ENCODE data around the gene C3orf22.
"Not testable (repeated sequence)": the region's sequence is repeated elsewhere in the genome, so short reads cannot be mapped to it uniquely, and the experiment has no call there.

The C3orf22 gene

GRCh38 chr3:126540342-126540849 is 18.3 kb downstream of the C3orf22 start:
- Mint-ChIP-seq H3K4me1 (no peaks in the 10 kb centered on the region), H3K27me3 (peaks cover 5% of the 10 kb centered on the region), H3K27ac (no peak overlapping the region), H3K36me3 (no peaks in the 10 kb centered on the region), H3K4me3 (no peak overlapping the region), H3K9me3 (no peaks in the 10 kb centered on the region)

- H3K27ac Mint-ChIP-seq: no peak overlapping the region
- H3K27me3 Mint-ChIP-seq: peaks cover 5% of the 10 kb centered on the region
- no peaks in the 10 kb centered on the region for H3K9me3 Mint-ChIP-seq
- no peak overlapping the region for H3K4me3 Mint-ChIP-seq
- H3K4me1 Mint-ChIP-seq: no peaks in the 10 kb centered on the region
- no peaks in the 10 kb centered on the region for H3K36me3 Mint-ChIP-seq
Observed at GRCh38 chr3:126539558-126540250, 19.0 kb downstream of the C3orf22 start.

GRCh38 chr3:126538966-126539365 is 19.8 kb downstream of the C3orf22 start:
- H3K4me1 Mint-ChIP-seq: no peaks in the 10 kb centered on the region
- H3K36me3 Mint-ChIP-seq: no peaks in the 10 kb centered on the region
- no peaks in the 10 kb centered on the region for H3K9me3 Mint-ChIP-seq
- H3K4me3 Mint-ChIP-seq: no peak overlapping the region
- peaks cover 9% of the 10 kb centered on the region for H3K27me3 Mint-ChIP-seq
- no peak overlapping the region for H3K27ac Mint-ChIP-seq

GRCh38 chr3:126538316-126538715 is 20.4 kb downstream of the C3orf22 start:
- Mint-ChIP-seq H3K9me3 (no peaks in the 10 kb centered on the region), H3K4me1 (no peaks in the 10 kb centered on the region), H3K36me3 (no peaks in the 10 kb centered on the region), H3K27ac (no peak overlapping the region), H3K27me3 (peaks cover 14% of the 10 kb centered on the region), H3K4me3 (no peak overlapping the region)

- no peak overlapping the region for H3K4me3 Mint-ChIP-seq
- no peaks in the 10 kb centered on the region for H3K36me3 Mint-ChIP-seq
- no peaks in the 10 kb centered on the region for H3K4me1 Mint-ChIP-seq
- H3K27me3 Mint-ChIP-seq: peaks cover 14% of the 10 kb centered on the region
- no peaks in the 10 kb centered on the region for H3K9me3 Mint-ChIP-seq
- H3K27ac Mint-ChIP-seq: no peak overlapping the region
Observed at GRCh38 chr3:126537730-126538281, 20.9 kb downstream of the C3orf22 start.

GRCh38 chr3:126537116-126537729 is 21.5 kb downstream of the C3orf22 start:
- H3K27me3 Mint-ChIP-seq: peaks cover 14% of the 10 kb centered on the region
- no peak overlapping the region for H3K4me3 Mint-ChIP-seq
- H3K4me1 Mint-ChIP-seq: no peaks in the 10 kb centered on the region
- no peak overlapping the region for H3K27ac Mint-ChIP-seq
- H3K9me3 Mint-ChIP-seq: no peaks in the 10 kb centered on the region
- H3K36me3 Mint-ChIP-seq: no peaks in the 10 kb centered on the region

- Mint-ChIP-seq H3K4me3 (no peak overlapping the region), H3K9me3 (no peaks in the 10 kb centered on the region), H3K4me1 (no peaks in the 10 kb centered on the region), H3K27ac (no peak overlapping the region), H3K36me3 (no peaks in the 10 kb centered on the region), H3K27me3 (peaks cover 13% of the 10 kb centered on the region)
Observed at GRCh38 chr3:126536126-126536525, 22.6 kb downstream of the C3orf22 start.

GRCh38 chr3:126535636-126536035 is 23.1 kb downstream of the C3orf22 start:
- no peaks in the 10 kb centered on the region for H3K36me3 Mint-ChIP-seq
- no peak overlapping the region for H3K4me3 Mint-ChIP-seq
- no peaks in the 10 kb centered on the region for H3K9me3 Mint-ChIP-seq
- no peaks in the 10 kb centered on the region for H3K4me1 Mint-ChIP-seq
- no peak overlapping the region for H3K27ac Mint-ChIP-seq
- H3K27me3 Mint-ChIP-seq: peaks cover 11% of the 10 kb centered on the region

- H3K4me1 Mint-ChIP-seq, H3K4me3 Mint-ChIP-seq, H3K27ac Mint-ChIP-seq, H3K27me3 Mint-ChIP-seq, H3K9me3 Mint-ChIP-seq, H3K36me3 Mint-ChIP-seq: not testable (repeated sequence)
Observed at GRCh38 chr3:126534716-126535115, 24.0 kb downstream of the C3orf22 start.

GRCh38 chr3:126533506-126533905 is 25.2 kb downstream of the C3orf22 start:
- Mint-ChIP-seq H3K4me1 (no peaks in the 10 kb centered on the region), H3K27ac (peak overlapping the region; percentile 32), H3K36me3 (no peaks in the 10 kb centered on the region), H3K4me3 (no peak overlapping the region), H3K9me3 (no peaks in the 10 kb centered on the region), H3K27me3 (peaks cover 9% of the 10 kb centered on the region)

- no peak overlapping the region for H3K4me3 Mint-ChIP-seq
- no peak overlapping the region for H3K27ac Mint-ChIP-seq
- H3K36me3 Mint-ChIP-seq: no peaks in the 10 kb centered on the region
- no peaks in the 10 kb centered on the region for H3K9me3 Mint-ChIP-seq
- no peaks in the 10 kb centered on the region for H3K4me1 Mint-ChIP-seq
- H3K27me3 Mint-ChIP-seq: peaks cover 11% of the 10 kb centered on the region
Observed at GRCh38 chr3:126531051-126531330, 27.7 kb downstream of the C3orf22 start.

GRCh38 chr3:126530171-126531050 is 28.3 kb downstream of the C3orf22 start:
- Mint-ChIP-seq H3K27me3 (peaks cover 13% of the 10 kb centered on the region), H3K27ac (no peak overlapping the region), H3K4me1 (no peaks in the 10 kb centered on the region), H3K36me3 (no peaks in the 10 kb centered on the region), H3K4me3 (no peak overlapping the region), H3K9me3 (no peaks in the 10 kb centered on the region)

- Mint-ChIP-seq H3K9me3 (no peaks in the 10 kb centered on the region), H3K4me3 (no peak overlapping the region), H3K4me1 (no peaks in the 10 kb centered on the region), H3K36me3 (no peaks in the 10 kb centered on the region), H3K27ac (no peak overlapping the region), H3K27me3 (peaks cover 13% of the 10 kb centered on the region)
Observed at GRCh38 chr3:126529585-126530170, 29.1 kb downstream of the C3orf22 start.

- Mint-ChIP-seq H3K9me3 (no peaks in the 10 kb centered on the region), H3K27me3 (peaks cover 10% of the 10 kb centered on the region), H3K36me3 (no peaks in the 10 kb centered on the region), H3K27ac (no peak overlapping the region), H3K4me1 (no peaks in the 10 kb centered on the region), H3K4me3 (no peak overlapping the region)
Observed at GRCh38 chr3:126528800-126529541, 29.8 kb downstream of the C3orf22 start.

- H3K4me3 Mint-ChIP-seq: no peak overlapping the region
- H3K27me3 Mint-ChIP-seq: peaks cover 7% of the 10 kb centered on the region
- no peaks in the 10 kb centered on the region for H3K4me1 Mint-ChIP-seq
- H3K36me3 Mint-ChIP-seq: no peaks in the 10 kb centered on the region
- no peaks in the 10 kb centered on the region for H3K9me3 Mint-ChIP-seq
- H3K27ac Mint-ChIP-seq: no peak overlapping the region
Observed at GRCh38 chr3:126528419-126528799, 30.3 kb downstream of the C3orf22 start.
